Activated T-helper 1 cell treated with Interleukin-2 at 50 U/mL for 16 hours (primary cell): ENCODE data around the gene VWF.

Experiments
- DNase-seq: peaks from one replicate; pipeline ENCODE4 v3.0.0-alpha.2; 2020; ENCODE audit warnings: low read depth

The VWF gene

DNA sequence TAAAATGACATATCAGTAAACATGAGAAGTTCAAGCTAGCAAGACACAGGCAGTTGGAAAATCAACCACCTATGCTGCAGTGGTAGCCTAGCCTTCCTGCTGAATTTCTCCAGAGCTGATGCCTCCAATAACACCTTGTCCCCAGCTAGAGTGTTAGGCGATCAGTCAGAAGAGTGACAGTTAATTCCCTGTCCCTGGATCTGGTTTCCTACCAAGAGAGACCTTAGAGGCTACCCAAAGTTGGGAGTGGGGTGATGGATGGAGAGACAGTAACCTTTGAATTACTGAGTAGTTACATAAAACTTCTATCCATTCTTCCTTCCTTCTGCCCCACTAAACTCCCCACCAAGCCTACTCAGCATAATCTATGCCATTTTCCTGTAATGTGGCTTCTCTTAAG is 177.5 kb downstream of the VWF start:
- DNase-seq: no peak

DNA sequence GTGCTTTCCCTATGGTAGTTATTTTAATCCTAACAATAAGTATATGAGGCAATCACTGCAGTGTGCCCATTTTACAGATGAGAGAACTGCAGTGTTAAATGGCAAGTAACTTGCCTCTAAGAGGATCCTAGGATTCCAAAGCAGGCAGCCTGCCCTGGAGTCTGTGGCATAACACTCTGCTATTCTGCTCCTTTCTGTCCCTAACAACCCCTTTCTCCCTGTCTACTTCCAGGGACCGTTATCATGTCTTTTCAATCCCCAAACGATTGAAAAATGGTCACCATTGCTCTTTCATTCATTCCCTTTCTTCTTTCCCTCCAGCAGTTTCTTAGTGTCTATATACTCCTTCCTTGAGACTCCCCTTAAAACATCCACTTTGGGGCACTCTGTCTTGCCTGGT is 178.1 kb downstream of the VWF start:
- DNase-seq: no peak

DNA sequence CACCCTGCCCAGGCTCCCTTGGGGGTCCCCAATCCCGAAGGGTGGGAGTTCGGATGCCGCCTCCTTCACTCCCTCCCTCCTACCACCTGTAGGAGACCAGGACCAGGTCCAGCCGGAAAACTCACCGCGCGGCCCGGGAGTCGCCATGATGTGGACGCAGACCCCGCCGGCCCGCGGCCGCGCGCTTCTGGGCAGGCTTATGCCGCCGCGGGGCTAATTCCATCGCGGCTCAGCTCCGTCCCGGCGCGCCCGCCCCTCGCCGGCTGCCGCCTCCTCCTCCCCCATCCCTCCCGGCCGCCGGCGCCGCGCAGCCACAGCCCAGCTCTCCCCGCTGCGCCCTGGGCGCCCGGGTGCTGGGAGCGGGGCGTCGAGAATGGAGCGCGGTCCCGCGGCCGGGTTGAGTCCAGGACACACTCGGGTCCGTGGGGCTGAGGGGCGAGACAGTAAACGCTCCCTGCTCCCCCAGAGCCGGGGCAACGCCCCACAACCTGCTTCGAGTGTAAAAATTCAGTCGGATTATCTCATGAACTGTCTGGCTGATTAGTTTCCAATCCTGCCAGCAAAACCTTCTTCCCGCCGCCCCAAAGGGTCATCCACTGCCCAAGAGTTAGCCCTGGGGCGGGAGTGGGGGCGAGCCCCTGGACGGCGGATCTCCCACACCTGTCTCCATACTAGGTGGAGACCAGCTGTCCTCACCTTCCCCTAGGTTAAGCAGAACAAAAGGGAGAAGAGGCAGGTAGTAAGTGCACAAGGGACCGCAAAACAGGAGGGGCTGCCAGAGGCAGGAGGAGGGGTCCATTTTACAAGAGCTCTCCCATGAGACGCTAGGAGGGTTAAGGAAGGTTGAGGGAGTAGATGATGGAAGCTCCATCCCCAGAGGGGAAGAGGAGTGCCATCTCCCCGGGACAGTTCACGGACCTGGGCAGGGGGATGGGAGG is 179.1 kb downstream of the VWF start, which contains the start of gene ANO2:
ANO2 (minus strand) TSS at position 189 of the 938 bp plus-strand sequence; CDS start at position 147, 42 bp downstream.
- DNase-seq: no peak

DNA sequence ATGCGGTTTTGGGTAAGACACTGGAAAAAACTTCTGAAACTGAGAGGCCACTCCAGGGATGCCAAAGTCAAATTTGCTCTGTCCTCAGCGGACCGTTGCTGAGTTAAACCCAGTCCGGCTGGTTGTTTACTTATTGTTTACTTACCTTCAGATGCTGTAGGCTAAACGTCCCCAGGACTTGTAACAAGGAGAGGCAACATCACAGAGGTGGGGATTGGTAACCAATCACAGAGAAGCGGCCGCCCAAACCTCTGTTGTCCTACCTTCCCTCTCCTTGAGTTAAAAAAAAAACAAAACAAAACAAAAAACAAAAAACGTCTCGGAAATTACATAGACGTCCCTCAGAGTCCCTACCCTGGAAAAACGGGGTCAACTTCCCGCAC is 179.8 kb downstream of the VWF start:
- no peak for DNase-seq

DNA sequence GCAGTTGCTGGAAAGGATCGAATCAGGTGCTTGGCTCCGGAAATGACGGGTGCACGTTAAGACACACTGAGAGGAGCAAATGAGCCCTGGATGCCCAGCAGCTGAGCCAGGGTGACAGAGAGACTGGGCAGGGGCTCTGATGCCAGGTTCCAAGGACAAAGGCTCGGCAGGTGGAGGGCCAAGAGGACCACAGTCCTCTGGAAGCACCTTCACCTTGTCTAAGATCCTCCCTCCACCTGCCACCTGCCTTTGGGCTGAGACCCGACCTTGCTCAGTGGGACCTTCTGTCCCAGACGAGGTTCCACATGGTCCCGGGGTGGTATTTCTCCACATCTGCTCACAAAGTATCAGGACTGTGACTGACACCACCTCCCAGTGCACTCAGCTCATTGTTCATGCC is 180.4 kb downstream of the VWF start:
- DNase-seq: no peak

DNA sequence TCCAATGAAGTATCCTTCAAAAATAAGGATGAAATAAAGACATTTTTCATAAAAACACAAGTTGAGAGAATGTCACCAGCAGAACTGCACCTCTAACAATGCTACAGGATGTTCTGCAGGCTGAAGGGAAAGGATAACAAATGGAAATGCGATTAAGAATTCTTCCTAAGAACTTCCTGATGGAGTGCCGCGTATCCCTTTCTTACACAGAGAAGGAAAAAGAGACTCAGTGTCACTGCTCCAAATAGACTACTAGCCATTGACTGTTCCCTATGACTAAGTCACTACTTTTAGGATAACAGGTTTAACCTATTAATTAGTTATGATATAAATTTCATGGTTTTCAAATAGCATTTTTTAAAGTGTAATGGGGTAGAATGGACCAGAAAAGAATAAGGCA is 182.6 kb downstream of the VWF start:
- no peak for DNase-seq

DNA sequence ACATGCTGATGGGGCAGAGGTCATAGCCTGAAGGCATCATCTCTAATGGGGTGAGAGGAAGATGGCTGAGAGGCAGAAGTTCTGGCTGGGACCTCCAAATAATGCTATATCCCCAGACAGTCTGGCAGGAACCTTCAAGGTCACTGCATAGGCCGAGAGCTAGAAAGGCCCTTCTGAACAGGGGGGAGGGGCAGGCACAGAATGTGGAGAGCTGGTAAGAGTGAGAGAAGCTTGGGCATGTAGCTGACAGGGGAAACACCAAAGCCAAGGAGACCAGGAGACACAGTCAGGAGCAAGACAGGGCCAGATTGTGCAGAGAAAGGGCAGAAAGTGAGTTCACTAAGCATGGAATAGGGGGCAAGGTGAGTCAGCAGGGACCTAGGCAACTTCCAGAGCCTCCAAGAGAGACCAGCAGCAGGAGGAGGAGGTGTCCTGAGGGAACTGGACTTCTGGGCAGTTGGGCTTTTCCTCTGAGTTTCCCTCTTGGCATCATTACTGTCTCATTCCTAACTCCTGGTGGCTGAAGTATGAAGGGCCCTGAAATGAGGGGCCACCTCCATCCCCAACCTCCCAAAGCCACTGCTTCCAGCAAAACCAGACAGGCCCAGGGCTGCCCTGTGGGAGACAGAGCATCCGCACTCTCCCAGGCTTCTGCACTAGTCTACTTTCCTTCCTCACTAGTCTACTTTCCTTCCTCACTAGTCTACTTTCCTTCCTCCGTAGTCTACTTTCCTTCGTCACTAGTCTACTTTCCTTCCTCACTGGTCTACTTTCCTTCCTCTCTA is 196.5 kb downstream of the VWF start:
- DNase-seq: no peak

DNA sequence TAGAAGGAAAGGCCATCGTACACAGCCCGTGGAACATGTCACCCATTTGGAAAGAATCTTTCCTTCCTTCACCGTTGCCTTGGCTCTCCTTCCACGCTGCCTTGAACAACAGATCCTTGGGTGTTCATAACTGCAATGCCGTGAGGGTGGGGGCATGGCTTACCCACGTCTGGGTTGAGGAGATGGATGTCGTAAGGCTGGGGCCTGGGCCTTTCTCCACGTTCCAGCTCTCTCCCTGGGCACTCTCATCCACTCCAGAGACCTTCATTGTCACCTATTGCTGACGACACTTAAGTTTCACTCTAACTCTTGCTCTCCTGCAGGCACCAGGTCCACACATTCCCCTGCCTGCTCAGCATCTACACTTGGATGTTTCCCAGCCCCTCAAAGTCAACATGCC is 198.8 kb downstream of the VWF start:
- DNase-seq: no peak

DNA sequence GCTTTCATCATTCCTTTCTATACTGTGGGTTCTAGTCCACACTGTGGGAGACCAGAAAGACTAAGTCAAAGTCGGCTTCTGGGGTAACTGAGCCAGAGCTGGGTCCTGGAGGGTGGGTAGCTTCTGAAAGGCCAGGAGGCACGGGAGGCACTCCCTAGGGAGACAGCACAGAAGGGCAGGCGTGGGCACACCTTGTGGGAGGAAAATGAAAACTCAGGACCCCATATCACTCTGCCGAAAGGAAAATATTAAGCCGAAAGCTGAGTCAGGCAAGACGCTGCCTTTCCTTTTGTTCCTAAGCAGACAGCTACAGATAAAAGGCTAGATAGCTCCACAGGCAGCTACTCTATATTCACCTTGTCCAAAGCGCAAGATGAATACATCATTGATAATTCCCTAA is 200.1 kb downstream of the VWF start:
- DNase-seq: no peak

DNA sequence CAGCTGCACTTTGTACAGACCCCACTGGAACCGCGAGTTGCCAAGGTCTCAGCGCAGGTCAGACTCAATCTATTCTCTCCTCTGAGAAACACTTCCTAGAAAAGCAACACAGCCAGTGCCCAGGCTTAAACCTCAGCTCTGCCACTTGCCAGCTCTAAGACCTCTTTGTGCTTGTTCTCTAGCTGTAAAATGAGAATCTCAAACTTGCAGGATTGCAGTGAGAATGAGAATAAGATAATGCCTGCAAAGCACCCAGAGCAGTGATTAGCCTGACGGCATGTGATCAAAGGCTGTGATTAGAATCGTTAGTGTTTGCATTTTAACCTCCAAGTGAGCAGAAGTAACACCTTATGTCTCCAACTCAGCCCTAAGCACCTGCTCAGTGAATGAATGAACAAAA is 200.7 kb downstream of the VWF start:
- no peak for DNase-seq

DNA sequence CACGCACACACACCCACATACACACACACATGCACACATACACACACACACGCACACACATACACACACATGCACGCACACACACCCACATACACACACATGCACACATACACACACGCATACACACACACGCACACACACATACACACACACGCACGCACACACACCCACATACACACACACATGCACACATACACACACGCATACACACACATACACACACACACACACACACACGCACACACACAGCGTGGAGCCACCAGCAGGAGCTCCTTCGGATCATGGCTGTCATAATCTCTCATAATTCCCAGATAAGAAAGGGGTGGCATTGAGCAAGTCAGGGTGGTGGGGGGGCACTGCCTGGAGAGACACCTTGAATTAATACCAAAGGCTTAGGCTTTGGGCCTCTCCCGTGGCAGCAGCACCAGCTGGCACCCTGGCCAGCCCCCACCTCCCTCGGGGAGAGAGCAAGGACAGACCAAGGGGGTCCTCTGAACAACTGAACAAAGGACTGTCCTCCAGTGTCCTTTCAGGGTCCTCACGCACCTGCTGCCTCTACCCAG is 201.3 kb downstream of the VWF start:
- DNase-seq: no peak

DNA sequence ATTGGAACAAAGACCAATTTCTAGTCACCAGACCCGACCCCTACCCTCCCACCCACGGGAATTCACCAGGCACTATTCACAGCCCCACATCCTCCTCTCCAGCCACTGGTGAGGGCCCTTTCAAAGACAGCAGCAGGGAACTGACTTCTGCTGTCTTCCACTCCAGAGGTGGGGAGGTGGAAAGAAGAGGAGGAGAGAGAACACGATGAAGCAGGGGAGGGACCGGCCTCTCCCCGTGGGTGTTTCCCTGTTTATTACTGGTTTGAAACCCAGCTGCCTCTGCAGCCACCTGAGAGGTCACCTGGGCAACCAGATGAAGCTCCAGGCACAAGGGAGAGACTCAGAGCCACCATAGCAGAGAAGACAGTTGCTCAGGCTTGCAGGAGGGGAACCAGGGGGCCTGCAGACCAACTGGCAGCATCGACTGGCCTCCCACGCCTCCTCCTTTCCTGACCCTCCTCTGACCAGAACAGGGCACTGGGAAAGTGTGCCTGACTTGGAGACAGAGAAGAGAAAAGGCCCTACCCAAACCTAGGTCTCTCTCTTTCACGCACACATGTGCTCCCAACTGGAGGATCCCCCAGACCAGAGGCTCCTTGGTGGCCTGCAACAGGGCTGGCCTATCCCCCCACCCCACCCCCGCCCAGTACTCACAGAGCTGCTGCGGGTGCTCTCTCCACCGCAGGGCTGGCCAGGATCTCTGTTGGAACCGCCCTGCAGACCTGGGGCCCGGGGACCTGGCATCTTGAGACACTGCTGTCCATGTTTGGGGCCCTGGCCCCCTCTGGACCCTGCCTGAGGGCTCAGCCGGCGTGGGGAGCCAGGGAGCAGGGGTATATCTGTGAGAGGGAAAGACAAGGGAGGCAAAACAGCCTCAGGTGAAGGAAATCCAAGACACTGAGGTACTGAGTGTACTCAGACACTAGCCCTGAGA is 202.2 kb downstream of the VWF start:
- DNase-seq: no peak

DNA sequence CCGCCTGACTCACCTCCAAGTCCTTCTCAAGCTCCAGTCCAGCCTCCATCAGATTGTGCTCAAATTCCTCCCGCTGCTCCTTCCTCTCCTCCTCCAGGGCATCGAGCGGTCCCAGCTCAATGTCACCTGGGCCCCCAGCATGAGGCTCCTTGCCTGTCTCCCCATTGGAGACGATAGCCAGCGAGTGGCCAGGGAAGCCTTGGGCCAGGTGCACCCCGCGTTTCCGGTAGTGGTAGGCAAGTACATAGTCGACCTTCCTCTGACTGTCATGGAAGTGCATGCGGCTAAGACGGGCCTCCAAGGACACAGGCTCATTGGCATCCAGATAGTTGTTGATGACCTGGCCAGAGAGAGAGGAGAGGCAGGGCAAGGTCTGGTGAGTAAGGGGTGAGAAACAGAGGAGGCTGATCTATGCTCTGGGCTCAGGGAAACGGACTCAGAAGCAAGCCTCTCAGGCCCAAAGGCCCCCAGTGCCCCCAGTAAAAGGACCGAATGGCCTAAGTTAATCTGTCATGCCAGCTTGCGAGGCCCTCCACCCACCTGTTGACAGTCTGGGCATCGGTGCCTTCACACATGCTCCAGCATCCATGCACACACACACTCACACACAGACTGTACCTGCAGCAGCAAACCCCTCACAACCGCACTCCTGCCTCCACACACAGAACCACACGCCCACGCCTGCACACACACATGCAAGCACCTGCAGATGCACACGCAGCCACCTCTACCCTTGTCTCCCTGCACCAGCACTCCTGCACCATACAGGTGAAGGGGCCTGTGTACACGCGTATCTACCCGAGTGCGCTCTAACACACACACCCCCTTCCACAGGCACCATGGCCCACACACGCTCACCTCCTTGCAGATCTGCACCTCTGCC is 203.2 kb downstream of the VWF start:
- no peak for DNase-seq

DNA sequence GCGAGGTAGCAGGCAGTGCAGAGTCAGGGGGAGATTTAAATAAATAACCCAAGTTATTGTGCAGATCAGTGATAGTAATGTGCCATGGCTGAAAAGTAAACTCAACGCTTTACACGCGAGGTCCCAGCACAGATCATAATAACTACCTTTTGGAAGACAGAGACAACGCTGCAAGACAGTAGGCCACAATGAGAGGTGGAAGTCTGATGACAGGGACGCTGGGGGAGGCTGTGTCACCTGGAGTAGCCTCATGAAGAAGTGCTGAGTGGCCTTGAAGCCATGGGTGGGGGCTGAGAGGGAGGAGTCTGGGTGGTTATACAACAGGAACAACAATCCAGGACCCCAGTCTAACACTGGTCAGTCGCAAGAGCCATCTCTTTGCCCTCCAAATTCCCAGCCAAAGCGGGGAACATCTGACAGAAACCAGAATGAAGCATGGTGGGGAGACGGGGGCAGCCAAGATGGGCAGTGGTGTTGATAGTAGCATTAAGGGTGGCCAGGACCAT is 207.6 kb downstream of the VWF start:
- no peak for DNase-seq

DNA sequence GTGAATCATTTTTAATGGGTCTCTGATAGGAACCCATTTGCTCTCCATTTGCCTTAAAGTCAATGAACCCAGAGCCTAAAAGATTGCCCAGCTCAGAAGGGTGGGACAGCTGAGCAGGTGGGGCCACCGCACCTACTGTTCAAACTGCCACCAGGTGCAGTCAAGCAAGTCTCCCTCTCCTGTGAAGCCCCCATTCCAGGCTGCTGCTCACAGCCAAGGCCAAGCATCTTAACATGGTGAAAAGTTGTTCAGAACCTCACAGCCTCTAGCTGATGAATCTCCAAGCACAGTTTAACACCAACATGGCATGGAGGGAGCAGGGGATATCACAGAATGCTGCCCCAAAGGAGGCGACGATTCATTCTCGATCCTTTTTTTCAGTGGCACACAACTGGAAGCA is 209.0 kb downstream of the VWF start:
- DNase-seq: no peak

DNA sequence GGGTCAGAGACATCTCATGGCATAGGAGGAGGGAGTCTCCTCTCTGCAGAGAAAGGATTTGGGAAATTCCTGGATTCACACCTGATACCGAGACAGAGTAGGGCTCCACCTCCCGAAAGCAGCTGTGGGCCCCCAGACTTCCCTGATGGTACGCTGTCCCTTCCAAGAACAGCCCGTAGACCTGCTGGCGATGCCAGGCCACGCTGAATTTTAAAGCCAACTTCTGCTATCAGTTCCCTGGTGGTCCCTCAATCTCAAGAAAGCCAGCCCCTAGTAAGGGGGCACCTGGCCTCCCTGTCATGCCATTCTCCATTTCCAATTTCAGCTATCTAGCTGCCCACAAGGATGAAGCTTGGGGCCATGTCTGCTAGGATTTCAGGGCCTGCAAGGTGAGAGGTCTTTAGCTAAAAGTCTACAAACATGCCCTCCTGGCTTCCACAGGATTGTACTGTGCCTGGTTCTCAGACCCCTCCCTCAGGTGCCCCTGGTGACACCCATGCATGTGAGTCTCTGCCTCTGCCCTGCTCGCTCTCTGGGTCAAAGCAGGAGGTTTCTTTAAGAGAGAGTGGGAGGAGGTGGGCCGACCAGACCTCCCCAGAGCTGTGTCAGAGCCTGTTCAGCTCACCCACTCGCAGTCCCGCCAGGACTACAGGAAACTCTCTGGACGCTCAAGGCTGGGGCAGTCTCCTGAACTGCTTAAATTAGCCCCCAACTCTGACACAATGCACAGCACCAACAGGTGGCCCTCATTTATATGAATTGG is 209.9 kb downstream of the VWF start:
- DNase-seq: no peak

DNA sequence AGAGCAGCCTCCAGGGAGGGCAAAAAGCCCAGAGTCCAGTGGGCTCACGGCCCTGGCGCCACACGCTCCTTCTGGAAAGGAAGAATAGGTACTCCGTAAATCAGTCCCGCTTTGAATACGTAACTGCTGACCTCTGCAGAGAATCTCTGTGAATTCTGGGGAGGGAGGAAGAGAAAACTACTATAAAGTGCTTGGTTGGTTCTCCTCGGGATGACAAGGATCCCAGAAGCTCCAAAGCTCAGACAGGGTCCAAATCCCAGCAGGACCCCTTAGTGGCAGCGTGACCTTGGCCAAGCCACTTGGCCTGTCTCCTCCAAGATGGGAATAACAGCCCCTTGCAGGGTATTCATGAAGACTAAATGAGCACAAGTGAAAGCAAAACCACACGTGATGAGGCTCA is 211.1 kb downstream of the VWF start:
- DNase-seq: no peak

DNA sequence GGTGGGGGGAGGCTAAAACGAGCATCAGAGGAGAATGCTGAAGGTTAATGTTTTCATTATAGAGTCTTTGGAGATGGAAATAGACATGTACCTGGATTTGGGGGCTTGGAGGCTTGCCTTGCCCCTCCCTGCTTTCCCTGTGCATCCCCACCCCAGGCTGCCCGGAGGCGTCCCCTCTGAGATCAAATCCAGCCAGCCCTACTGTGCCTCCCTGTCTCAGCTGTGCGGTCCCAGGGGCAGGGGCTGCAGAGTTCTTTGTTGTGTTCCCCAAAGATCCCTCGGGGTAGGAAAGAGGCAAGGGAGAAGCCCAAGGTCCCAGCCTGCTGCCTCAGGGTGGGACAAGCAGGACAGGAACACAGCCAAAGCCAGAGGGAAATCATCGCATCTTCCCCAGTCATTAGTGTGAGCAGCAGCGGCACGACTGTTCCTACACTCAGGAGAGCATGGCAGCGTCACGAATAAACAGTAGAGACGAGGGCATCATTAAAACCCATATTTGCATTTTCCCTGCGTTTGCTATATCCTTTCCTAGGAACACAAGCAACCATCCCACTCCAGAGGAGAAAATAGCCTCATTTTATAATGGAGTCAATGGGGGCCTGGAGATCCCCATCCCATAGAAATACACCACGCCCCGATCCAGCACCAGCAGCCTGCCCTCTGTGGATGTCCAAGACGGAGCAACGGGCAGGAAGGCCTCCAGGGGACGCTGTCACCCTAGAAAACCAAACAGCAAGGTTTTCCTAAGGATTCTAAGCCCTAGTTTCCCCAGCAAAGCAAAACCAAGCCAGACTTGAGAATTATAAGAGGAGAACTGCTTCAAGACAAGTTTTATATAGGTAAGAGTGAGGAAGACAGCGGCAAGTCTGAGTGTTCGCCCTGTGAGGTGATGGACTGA is 211.8 kb downstream of the VWF start:
- no peak for DNase-seq

DNA sequence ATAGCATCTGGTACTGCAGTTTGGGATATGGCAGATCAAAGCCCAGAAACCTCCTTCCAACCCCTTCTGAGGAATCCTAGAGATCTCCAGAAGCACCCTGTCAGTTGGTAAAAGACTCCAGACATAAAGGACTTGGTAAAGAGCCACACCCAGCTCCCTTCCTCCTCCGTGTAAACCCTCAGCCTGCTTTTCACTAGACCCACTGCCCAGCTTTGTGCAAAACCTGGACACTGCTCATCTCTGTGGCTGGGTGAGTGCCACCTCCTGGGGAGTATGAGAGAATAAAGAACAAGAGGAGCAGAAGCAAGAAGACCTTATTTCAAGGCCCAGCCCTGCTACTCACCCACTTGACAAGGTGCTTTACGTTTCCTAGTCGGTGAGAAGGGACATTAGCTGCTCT is 212.5 kb downstream of the VWF start:
- DNase-seq: no peak
